Tibial artery (tissue), 4 donors: ENCODE data around the gene IGSF9.

Experiments used
- DNase-seq, 2 donors: peaks; one replicate each; pipeline ENCODE4 v3.0.0-alpha.2; 2019
- H3K27ac ChIP-seq, 2 donors: fragments of 200-600 bp; sonication (generic) in 1 of 2; 1 replicate in 1 of 2; 2 replicates in 1 of 2; pipeline ENCODE4 v1.5.1; 2018 to 2019; ENCODE audit warnings: mild to moderate bottlenecking in 1 of 2
- H3K27me3 ChIP-seq, 2 donors: fragments of 200-600 bp; sonication (generic) in 1 of 2; one replicate each; pipeline versions ENCODE4 v1.5.1 to v1.6.0; 2016 to 2019
- H3K36me3 ChIP-seq, 3 donors: fragments of 200-600 bp; sonication (generic) in 2 of 3; one replicate each; pipeline ENCODE4 v1.5.1; 2016 to 2019; ENCODE audit warnings: mild to moderate bottlenecking in 2 of 3
- H3K4me1 ChIP-seq, 4 donors: fragments of 200-600 bp; sonication (generic) in 2 of 4; 1 replicate in 3 of 4; 2 replicates in 1 of 4; pipeline ENCODE4 v1.5.1; 2016 to 2019
- H3K4me3 ChIP-seq, 2 donors: fragments of 200-600 bp; sonication (generic) in 1 of 2; 1 replicate in 1 of 2; 2 replicates in 1 of 2; pipeline ENCODE4 v1.5.1; 2018 to 2019; ENCODE audit warnings: mild to moderate bottlenecking in 2 of 2
- H3K9me3 ChIP-seq, 3 donors: fragments of 200-600 bp; sonication (generic) in 1 of 3; one replicate each; pipeline ENCODE4 v1.5.1; 2016 to 2019
- CTCF ChIP-seq, 2 experiments: fragments of 200-600 bp in 1 of 2; fragments of 450-650 bp in 1 of 2; IDR thresholded peaks; one replicate each; pipeline ENCODE4 v1.5.1; 2017 to 2019; ENCODE audit warnings: antibody characterized with exemption in 2 of 2, mild to moderate bottlenecking in 1 of 2, moderate library complexity in 1 of 2
- intact Hi-C: fragments of 100-400 bp; cut with DNase I; formaldehyde crosslinking; loops from one replicate; pipeline ENCODE4 v1.15.0; 2023; ENCODE audit warnings: low total_unique reads

The IGSF9 gene

DNA sequence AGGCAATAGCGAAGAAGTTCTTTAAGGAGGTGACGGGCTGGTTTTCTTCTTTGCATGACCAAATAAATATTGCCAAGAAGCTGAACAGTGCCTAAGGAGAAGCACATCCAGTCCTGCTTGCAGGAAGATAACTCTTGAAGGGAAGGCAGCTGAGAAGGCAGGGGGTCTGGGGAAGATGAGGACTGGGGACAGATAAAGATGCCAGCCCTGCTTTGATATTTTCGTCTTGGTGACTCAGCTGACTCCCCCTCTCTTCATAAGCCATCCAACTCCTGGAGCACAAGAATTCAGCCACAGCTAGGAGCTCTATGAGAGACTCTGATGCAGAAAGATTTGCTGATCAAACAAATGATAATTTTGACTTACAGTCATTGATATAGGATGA is 48.9 kb downstream of the IGSF9 start:
- Histone ChIP-seq H3K4me1 (peaks cover 0 to 20% (median 18%) of the 10 kb centered on the region in 4 donors), H3K9me3 (no peaks in the 10 kb centered on the region), H3K27ac (no peak overlapping the region), H3K4me3 (no peak overlapping the region), H3K27me3 (no peaks in the 10 kb centered on the region), H3K36me3 (no peaks in the 10 kb centered on the region)
- TF ChIP-seq CTCF (IDR thresholded peaks at IDR 0.05) = no peak
- DNase-seq = no peak
- intact Hi-C loops = no loop called here

DNA sequence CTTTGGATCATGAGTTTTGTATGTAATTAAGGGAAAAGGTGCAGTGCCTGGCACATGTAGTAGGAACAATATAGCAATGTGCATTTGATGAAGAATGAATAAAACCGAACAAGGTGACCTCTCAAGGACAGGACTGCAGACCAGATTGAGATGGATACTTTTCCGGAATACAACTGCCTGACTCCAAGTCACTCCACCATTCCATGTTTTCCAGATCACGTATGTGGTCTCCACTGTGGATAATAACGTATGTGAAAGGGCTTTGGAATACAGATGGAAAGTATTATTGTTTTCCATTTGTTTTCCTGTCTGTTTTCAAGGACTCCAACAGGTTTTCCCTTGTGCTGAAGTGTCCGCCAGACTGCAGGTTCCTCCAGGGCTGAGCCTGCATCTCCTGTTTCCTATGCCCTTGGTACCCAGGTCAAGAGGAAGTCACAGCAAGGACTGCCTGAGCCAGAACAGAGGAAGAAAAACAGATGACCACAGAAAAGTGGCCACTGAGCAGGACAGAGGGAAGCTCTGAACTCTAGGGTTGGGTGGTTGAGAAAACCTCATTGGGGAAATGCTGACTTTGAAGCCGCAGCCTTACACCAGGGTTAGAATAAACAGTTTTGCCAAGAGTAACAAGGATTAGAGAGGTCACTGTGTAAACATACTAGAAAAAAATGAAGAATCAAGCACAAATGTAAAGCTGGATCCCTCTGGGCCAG is 49.4 kb downstream of the IGSF9 start:
- Histone ChIP-seq H3K27ac (no peak overlapping the region), H3K27me3 (no peaks in the 10 kb centered on the region), H3K9me3 (no peaks in the 10 kb centered on the region), H3K36me3 (no peaks in the 10 kb centered on the region), H3K4me1 (peaks cover 0 to 17% (median 14%) of the 10 kb centered on the region in 4 donors), H3K4me3 (no peak overlapping the region)
- TF ChIP-seq CTCF (IDR thresholded peaks at IDR 0.05) = no peak
- peak in 1 of 2 donors; percentile 45 for DNase-seq
- intact Hi-C loops = no loop called here

GRCh38 chr1:159895286-159895685 is 50.1 kb downstream of the IGSF9 start:
- DNase-seq = no peak

GRCh38 chr1:159892944-159893343 is 52.5 kb downstream of the IGSF9 start:
- DNase-seq = no peak
- intact Hi-C loops = loop anchor here (5.0 kb wide), 2 partner anchors 96 to 111 kb away; partner anchors contain the start of gene DUSP23
- H3K9me3 ChIP-seq = no peaks in the 10 kb centered on the region
- H3K4me3 ChIP-seq = no peak overlapping the region
- no peaks in the 10 kb centered on the region for H3K27me3 ChIP-seq
- TF ChIP-seq CTCF (IDR thresholded peaks at IDR 0.05) = no peak
- no peak overlapping the region for H3K27ac ChIP-seq
- H3K36me3 ChIP-seq = no peaks in the 10 kb centered on the region
- peaks cover 0 to 11% (median 4%) of the 10 kb centered on the region in 4 donors for H3K4me1 ChIP-seq

More at GRCh38 chr1:159895286-159895685, 50.1 kb downstream of the IGSF9 start:
- no peaks in the 10 kb centered on the region for H3K9me3 ChIP-seq
- peaks cover 0 to 10% (median 8%) of the 10 kb centered on the region in 4 donors for H3K4me1 ChIP-seq
- H3K36me3 ChIP-seq = no peaks in the 10 kb centered on the region
- H3K27ac ChIP-seq = no peak overlapping the region
- H3K27me3 ChIP-seq = no peaks in the 10 kb centered on the region
- TF ChIP-seq CTCF (IDR thresholded peaks at IDR 0.05) = no peak
- no peak overlapping the region for H3K4me3 ChIP-seq
- intact Hi-C loops = no loop called here

DNA sequence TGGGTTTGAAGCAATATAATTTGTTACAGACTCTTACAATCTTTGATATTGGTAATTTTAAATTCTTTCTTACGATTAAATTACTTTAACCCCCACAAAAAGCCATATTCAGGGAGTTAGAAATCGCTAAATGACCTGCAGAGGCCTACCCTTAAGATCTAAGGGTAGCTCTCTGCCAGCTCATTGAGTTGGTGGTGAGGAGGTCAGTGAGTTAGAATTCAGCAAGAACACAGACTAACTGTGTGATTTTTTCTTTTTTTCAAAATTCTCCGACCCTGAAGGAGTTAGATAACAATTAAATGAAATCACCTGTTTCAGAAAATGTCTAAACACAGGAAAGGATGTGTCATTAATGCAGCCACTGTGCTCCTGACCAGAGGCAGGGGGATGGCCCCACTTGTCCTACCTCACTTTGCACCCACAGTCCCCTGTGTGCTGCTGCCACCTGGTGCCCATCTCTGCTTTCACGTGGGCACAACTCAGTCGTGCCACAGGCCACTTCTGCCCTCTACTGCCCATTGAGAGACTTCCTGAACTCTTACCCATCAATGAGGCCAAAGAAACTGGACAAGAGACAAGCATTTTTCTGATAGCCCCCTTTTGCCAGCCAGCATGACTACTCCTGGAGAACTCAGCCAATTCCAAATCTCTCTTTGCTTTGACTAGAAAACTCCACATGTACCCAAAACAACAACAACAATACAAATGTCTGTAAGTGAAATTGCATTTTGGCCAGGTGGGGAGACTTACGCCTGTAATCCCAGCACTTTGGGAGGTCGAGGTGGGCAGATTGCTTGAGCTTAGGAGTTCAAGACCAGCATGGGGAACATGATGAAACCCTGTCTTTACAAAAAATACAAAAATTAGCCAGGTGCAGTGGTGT is 53.9 kb downstream of the IGSF9 start:
- Histone ChIP-seq H3K27me3 (no peaks in the 10 kb centered on the region), H3K4me3 (no peak overlapping the region), H3K27ac (no peak overlapping the region), H3K9me3 (no peaks in the 10 kb centered on the region), H3K36me3 (no peaks in the 10 kb centered on the region), H3K4me1 (peaks cover 0 to 11% (median 4%) of the 10 kb centered on the region in 4 donors)
- peak; percentile 84 to 90 for DNase-seq
- intact Hi-C loops = loop anchor here (5.0 kb wide), 2 partner anchors 94 to 109 kb away; partner anchors contain the start of gene DUSP23
- peak; percentile 96 to 98 for TF ChIP-seq CTCF (IDR thresholded peaks at IDR 0.05)
